HG02840 (cell line): ENCODE data around the gene MCCC1.
A peak's percentile ranks its signal among the peaks of the same experiment; 100 is the strongest.
"Not testable (repeated sequence)": the region's sequence is repeated elsewhere in the genome, so short reads cannot be mapped to it uniquely, and the experiment has no call there.

Experiments
- ATAC-seq: cut with Tn5 transposase; IDR thresholded peaks from one replicate; pipeline ENCODE4 v1.9.1; 2021; ENCODE audit warnings: mild to moderate bottlenecking, moderate library complexity, moderate number of reproducible peaks; ENCODE audit not compliant: unreplicated experiment, low FRiP score

MCCC1 gene

DNA sequence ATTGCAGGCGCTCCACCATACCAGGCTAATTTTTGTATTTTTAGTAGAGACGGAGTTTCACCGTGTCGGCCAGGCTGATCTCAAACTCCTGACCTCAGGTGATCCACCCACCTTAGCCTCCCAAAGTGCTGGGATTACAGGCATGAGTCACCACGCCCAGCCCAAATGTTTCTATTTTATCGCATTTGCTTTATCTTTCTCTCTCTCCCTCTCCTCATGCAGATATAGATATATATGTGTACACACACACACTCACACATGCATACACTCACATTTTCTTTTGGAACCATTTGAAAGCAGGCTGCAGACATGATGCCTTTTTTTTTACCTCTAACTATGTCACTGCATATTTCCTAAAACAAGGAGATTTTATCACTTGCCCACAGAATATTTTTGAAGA, 7.3 kb upstream of the MCCC1 start:
- ATAC-seq, result no peak

DNA sequence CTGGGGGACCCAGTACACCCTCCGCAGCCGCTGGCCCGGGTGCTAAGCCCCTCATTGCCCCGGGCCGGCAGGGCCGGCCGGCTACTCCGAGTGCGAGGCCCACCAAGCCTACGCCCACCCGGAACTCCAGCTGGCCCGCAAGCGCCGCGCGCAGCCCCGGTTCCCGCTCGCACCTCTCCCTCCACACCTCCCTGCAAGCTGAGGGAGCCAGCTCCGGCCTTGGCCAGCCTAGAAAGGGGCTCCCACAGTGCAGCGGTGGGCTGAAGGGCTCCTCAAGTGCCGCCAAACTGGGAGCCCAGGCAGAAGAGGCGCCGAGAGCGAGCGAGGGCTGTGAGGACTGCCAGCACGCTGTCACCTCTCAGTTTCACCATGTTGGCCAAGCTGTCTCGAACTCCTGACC, 4.7 kb upstream of the MCCC1 start:
- ATAC-seq, result not testable (repeated sequence)

DNA sequence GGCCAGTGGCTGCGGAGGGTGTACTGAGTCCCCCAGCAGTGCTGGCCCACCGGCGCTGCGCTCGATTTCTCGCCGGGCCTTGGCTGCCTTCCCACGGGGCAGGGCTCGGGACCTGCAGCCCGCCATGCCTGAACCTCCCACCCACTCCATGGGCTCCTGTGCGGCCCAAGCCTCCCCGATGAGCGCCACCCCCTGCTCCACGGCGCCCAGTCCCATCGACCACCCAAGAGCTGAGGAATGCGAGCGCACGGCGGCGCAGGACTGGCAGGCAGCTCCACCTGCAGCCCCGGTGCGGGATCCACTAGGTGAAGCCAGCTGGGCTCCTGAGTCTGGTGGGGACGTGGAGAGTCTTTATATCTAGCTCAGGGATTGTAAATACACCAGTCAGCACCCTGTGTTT, 1.7 kb upstream of the MCCC1 start:
- ATAC-seq, result not testable (repeated sequence)

DNA sequence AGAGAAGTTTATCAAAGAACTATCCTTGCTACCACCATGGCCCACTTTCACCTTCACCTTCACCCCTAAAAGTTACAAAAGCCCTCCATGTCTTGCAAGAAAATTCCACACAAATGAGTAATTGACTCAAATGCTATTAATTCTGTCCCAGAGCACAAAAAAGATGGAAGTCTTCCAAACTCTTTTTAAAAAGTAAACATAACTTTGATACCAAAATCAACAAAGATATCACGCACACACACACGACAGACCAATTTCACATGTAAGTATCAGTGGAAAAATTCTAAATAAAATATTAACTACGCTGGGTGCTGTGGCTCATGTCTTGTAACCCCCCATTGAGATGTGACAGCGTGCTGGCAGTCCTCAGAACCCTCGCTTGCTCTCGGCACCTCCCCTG, 1.1 kb upstream of the MCCC1 start:
- no peak for ATAC-seq

DNA sequence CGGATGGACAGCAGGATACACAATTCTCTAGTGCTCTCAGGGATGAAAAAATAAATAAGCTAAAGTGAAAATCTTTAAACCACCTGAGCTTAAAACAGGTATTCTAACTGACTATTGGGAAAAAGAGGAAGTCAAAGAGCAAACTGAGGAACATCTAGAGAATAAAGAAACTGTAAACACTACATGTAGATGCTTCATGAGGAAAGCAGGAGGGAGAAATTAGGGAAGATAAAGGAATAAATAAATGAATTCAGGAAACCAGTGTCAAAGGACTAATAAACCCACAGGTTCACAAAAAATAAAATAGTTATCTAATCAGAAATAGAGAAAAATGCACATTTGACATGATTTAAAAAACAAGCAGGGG, 525 bp upstream of the MCCC1 start:
- peak; percentile 3 for ATAC-seq

DNA sequence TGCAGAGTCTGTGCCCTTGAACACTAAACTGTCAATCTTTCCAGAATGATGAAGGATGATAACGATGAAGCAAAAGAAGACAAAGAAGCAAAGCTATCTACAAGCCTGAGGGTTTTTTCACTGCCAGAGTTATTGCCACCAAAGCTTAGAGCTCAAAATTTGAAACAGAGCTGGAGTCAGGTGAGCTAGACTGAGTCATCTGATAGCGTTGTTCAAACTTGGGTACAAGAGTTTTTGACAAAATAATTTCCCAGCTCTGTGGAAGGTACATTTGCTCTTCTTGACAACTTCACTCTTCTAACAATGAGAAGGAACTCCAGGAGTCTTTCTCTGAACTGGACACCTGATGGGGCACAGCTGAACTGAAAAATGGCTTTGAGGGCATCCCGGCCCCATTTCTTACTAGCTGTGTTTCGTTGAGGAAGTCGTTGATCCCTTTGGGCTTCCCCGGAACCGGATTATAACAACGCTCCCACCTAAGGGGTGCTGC, 715 bp downstream of the MCCC1 start:
- ATAC-seq, result no peak

DNA sequence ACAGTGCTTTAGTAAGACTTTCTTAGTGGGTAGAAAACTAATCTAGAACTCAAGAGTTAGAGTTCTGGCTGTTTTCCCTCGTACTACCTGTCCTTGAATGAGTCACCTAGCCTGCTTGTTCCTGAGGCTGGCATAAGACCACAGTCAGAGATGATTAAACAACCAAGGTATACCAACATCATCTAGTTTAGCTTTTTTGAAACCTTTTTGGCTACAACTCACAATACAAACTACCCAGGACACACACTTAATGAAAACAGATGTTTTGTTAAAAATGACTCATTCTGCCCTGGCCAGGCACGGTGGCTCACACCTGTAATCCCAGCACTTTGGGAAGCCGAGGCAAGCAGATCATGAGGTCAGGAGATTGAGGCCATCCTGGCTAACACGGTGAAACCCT, 4.6 kb downstream of the MCCC1 start:
- ATAC-seq, result no peak

DNA sequence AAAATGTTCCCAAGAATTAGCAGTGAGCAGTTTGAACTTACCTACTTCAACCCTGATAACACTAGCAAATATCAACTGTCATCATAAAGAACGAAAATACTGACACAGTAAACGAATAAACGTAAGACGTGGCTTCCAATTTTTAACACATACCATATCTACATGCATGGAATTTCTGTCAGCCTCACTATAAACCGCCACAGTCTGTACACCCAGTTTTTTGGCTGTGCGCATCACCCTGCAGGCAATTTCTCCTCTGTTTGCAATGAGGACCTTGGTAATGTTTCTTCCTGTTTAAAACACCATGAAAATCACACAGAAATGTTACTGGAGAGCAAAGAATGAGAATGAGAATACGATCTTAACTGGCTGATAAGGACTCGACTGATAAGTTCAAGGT, 7.0 kb downstream of the MCCC1 start:
- ATAC-seq, result no peak

DNA sequence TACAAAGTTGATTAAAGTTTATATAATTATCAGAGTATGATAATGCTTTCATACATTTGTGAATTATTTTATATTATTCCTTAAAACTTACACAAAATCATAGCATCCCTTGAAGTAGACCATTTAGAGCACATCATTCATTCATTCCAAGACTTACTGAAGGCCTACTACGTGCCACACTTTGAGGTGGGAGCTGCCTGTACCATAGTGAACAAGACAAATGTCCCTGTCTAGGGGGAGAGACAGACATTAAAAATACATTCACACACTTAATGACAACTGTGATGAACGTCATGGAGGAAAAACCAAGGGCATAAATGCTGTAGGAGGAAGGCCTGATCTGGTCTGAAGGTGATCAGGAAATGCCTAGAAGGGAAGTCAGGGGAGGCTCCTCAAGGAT, 12.1 kb downstream of the MCCC1 start:
- ATAC-seq, result no peak

DNA sequence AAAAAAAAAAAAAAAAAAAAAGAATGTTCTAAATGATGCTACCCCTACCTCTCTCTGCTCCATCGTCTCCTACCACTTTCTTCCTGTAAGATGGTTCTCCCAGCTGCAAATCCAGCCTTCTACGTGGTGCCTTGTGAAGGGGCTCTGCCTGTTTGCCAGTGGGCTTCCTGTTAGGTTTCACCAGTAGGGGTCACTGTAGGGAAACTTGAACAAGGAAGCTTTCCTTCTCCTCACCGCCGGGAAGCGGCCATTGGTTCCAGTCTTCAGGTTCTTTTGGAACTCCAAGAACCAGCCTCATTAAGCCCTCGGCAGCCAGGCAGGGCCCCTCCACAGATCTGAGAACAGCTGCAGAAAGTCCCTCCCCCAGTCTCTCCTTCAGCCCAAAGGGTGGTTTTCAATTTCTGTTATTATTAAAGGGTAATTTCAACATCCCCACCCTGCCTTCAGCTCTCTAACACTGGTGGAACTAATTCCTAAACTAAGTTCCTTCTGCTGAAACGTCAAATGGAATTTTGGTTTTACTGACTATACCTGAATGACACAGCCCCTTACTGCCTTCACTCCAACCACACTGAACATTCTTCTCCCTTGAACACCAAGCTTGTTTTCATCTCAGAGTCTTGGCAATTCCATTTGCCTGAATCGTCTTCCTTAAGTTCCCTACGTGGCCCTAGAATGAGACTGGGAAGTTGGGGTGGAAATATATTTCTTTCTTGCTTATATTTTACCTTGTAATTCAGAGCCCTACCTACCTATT, 13.5 kb downstream of the MCCC1 start:
- no peak for ATAC-seq

DNA sequence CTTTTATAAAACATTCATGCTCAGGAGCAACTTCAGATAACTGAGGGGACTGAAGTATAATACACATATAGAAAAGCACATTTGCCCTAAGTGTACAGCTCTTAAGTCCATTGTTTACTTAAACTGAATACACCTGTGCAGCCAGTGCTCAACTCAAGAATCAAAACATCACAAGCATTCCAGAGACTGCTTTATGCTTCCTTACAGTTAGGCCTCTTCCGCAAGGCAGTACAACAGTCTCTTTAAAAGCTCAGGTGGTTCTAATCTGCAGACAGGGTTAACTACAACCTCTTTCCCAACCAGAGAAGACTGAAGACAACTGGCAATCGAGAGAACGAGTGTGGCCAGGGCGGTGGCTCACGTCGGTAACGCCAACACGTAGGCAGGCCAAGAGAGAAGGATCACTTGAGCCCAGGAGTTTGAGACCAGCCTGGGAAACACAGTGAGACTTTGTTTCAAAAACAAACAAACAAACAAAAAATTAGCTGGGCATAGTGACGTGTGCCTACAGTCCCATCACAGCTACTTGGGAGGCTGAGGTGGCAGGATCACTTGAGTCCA, 16.9 kb downstream of the MCCC1 start:
- ATAC-seq, result no peak

DNA sequence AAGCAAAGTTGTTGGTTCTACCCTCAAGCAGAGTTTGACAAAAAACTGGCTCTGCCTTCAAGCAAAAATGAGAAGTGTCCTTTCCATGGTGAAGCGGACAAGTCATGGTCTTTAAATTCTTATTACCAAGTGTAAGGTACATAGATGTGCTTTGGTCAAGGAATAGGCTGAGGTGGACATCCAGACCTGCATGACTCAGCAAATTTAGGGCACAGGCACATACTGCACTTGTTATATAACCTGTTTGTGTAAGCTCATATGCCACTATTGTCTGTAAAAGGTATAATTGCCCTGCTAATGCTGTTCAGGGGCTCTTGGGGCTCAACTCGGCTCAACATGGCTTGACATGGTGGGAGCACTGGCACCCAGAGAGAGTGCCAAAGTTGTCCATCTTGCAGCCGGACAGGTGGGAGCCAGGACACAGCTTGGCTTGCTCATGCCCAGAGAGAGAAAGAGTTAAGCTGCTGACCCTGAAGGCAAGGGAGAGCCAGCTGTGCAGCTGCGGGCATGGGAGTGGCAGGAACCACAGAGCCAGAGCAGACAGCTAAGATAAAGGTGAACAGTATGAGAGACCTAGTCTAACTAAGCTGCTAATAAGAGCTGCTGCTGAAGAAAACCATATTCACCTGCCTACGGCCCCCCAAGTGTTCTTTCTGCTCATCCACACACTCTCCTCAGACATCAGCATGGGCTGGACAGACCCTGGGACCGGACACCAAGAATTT, 17.7 kb downstream of the MCCC1 start:
- no peak for ATAC-seq

DNA sequence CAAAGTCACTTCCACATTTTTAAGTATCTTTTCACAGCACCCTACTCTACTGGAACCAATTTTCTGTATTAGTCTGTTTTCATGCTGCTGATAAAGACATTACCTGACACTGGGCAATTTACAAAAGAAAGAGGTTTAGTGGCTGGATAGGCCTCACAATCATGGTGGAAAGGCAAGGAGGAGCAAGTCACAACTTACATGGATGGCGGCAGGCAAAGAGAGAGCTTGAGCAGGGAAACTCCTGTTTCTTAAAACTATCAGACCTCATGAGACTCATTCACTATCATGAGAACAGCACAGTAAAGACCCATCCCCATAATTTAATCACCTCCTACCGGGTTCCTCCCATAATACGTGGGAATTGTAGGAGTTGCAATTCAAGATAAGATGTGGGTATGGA, 18.7 kb downstream of the MCCC1 start:
- ATAC-seq, result no peak

DNA sequence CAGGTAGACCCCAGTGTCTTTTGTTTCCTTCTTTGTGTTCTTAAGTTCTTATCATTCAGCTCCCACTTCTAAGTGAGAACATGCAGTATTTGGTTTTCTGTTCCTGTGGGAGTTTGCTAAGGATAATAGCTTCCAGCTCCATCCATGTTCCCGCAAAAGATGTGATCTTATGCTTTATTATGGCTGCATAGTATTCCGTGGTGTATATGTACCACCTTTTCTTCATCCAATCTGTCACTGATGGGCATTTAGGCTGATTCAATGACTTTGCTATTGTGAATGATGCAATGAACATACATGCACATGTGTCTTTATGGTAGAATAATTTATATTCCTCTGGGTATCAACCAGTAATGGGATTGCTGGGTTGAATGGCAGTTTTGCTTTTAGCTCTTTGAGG, 24.4 kb downstream of the MCCC1 start:
- no peak for ATAC-seq

DNA sequence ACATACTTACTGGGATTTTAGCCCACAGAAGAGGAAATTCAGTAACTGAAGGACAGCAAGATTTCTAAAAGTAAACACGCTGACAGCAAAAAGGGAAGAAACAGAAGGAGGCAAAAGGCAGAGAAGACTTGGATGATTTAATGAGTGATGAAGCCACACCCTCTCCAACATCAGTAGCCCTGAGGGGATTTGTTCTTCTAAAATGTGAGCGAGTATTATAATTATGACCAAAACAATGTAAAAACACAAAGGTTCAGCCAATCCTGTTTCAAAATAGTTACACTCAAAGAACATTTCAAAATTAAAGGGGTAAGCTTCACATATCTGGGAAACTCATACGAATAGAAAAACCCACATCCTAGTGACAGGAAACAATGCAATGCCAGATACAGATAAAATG, 25.0 kb downstream of the MCCC1 start:
- no peak for ATAC-seq

DNA sequence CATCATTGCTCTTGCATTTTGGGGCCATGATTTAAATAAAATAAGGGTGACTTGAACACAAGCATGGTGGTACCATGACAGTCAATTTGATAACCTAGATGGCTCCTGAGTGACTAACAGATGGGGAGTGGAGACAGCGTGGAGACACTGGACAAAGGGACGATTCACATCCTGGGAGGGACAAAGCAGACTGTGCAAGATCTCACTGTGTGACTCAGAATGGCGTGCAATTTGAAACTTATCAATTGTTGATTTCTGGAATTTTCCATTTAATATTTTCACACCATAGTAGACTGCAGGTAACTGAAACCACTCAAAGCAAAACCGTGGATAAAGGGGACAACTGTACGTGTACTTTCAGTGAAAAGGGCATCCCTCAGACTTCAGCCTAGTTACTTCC, 25.5 kb downstream of the MCCC1 start:
- no peak for ATAC-seq

DNA sequence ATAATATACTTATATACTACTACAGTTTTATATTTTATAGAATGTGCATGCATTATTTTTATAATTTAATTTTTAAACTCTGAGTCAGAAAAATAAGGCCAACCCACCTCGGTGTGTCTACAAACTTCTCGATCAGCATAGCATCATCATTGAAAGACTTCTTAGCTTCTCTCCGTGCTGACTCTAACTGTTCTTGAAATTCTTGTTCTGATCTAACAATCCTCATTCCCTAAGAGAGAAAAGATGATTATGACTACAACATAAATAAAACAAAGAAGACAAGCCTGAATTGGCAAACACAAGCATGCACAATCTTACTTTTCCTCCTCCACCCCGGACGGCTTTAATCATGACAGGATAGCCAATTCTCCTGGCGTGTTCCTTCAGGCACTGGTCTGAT, 28.4 kb downstream of the MCCC1 start:
- ATAC-seq, result no peak

DNA sequence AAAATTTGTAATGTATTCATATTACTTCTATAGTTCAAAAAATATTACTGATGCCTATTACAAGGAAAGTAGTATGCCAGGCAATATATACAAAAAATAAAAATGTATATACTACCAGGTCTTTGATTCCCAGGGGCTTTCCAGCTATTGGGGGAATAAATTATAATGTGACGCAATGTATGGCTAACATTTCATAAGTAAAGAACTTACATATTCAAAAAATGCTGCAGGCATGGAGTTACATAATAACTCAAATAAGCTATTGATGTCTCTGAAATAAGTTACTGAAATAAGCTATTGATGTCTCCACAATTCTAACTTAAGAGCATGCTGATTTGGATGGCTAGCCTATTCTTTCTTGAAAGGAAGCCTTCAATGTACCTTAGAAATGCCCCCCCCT, 30.2 kb downstream of the MCCC1 start:
- ATAC-seq, result no peak

DNA sequence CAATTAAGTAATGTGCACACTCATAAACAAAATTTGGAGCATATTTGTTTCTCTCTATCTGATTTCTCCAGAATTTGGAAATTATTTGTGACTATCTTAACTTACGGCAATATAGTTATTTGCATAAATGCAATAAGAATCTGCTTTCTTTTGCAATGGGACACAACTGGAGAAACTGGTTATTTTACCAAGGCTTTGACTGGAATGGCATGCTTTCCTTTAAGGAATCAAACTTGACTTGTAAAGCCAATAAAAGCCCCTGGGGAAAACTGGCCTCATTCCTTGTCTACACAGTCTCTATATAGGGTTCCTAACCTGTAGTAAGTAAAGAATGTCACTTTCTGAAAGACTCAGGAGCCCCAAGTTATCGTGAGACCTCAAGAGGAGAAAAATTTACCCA, 32.4 kb downstream of the MCCC1 start:
- not testable (repeated sequence) for ATAC-seq

DNA sequence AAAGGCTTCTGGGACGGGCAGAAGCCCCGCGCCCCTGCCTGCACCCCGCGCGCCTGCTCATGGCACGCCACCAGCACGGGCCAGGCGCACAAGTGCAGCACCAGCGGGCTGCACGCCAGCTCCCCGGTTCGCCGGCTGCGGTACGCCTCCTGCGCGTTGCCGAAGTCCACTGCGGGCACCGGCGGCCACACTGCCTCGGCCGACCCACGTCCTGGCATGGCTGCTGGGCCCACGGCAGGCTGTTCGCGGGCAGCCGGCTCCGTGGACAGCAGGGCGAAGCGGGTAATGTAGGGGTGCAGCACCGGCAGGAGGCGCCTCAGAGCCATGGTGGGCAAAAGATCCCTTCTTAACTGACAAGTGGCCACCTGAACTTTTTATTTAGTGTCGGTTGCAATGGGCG, 34.8 kb downstream of the MCCC1 start:
- ATAC-seq, result no peak

DNA sequence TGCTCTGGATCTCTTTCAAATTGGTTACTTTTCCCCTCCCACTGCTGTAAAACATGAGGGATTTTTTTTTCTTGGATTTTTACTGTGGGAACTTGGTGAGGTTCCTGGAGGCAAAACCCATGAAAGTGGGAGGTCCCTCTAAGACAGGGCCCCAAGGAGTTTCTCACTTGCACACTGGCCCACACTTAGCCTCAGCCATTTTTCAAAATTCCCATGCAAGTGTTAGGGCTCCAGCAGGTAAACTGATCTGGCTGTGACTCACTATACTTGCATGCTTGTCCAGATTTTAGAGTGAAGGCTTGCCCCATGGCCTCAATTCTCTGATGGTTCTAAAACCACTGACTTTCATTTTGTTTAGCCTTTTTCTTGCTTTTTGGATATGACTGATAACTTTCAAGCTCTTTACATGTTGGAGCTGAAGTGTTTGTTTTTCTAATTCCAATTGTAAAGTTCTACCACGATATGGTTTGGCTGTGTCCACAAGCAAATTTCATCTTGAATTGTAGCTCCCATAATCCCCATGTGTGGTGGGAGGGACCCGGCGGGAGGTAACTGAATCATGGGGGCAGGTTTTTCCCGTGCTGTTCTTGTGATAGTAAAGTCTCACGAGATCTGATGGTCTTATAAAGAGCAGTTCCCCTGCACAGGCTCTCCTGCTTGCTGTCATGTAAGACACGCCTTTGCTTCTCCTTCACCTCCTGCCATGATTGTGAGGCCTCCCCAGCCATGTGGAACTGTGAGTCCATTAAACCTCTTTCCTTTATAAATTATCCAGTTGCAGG, 37.7 kb downstream of the MCCC1 start:
- no peak for ATAC-seq
